K562 (cell line): ENCODE data around the gene ADM5. TPM values are rescaled to one million over a fixed set of nuclear protein-coding genes. Genes with fewer than 3 reads are reported as not detected.

ENCODE experiments used
- ERF ChIP-seq: fragments of 450-650 bp; formaldehyde crosslinking; IDR thresholded peaks from 2 replicates; pipeline ENCODE4 v1.4.0; 2020; ENCODE audit warnings: mild to moderate bottlenecking, mixed read lengths
- FOXP1 ChIP-seq: sonication (generic); formaldehyde crosslinking; IDR thresholded peaks from 2 replicates; pipeline ENCODE4 v1.8.0; 2022; ENCODE audit warnings: mild to moderate bottlenecking, missing genetic modification reagents
- GABPB2 ChIP-seq: fragments of 250-450 bp; sonication (Bioruptor Pico); conservative IDR thresholded peaks from 2 replicates; pipeline ENCODE4 v1.5.1; 2021; ENCODE audit warnings: mild to moderate bottlenecking
- MCM2 ChIP-seq: fragments of 450-650 bp; IDR thresholded peaks from 2 replicates; pipeline ENCODE4 v1.6.1; 2017; ENCODE audit warnings: low read depth, mild to moderate bottlenecking
- NELFE ChIP-seq: IDR thresholded peaks from 2 replicates; pipeline ENCODE4 v1.6.1; 2011; ENCODE audit warnings: mild to moderate bottlenecking; ENCODE audit not compliant: insufficient read depth, insufficient read length
- NRF1 ChIP-seq, 2 experiments: fragments of 450-650 bp; IDR thresholded peaks in 1 of 2; conservative IDR thresholded peaks in 1 of 2; 2 replicates each; pipeline ENCODE4 v1.6.1; 2014; ENCODE audit warnings: mild to moderate bottlenecking in 2 of 2
- PHB ChIP-seq: fragments of 250-450 bp; sonication (Bioruptor Pico); IDR thresholded peaks from 2 replicates; pipeline ENCODE4 v1.5.0; 2021
- POLR2B ChIP-seq: fragments of 450-650 bp; IDR thresholded peaks from 2 replicates; pipeline ENCODE4 v1.6.1; 2018; ENCODE audit warnings: low read depth; ENCODE audit not compliant: partially characterized antibody
- SOX6 ChIP-seq: fragments of 450-650 bp; IDR thresholded peaks from 2 replicates; pipeline ENCODE4 v1.6.1; 2014; ENCODE audit warnings: mild to moderate bottlenecking
- STAG1 ChIP-seq: sonication (generic); formaldehyde crosslinking; IDR thresholded peaks from 2 replicates; pipeline ENCODE4 v1.5.0; 2020; ENCODE audit warnings: missing genetic modification reagents, borderline replicate concordance
- TAF1 ChIP-seq: IDR thresholded peaks from 2 replicates; pipeline ENCODE4 v1.6.1; 2011; ENCODE audit warnings: mild to moderate bottlenecking, low read length, moderate library complexity; ENCODE audit not compliant: insufficient read depth, control insufficient read depth, severe bottlenecking; ENCODE audit errors: extremely low read depth
- XRCC5 ChIP-seq: fragments of 200-400 bp; formaldehyde crosslinking; IDR thresholded peaks from 2 replicates; pipeline ENCODE4 v1.6.1; 2017; ENCODE audit warnings: low read depth, mild to moderate bottlenecking, low read length
- ZBED1 ChIP-seq: IDR thresholded peaks from 2 replicates; pipeline ENCODE4 v1.6.1; 2014
- ZNF12 ChIP-seq: sonication (generic); formaldehyde crosslinking; IDR thresholded peaks from 2 replicates; pipeline ENCODE4 v1.4.0; 2020; ENCODE audit warnings: mild to moderate bottlenecking, missing genetic modification reagents
- ZNF146 ChIP-seq: IDR thresholded peaks from one replicate; pipeline ENCODE4 v1.6.1; 2018; ENCODE audit warnings: missing compliant biosample characterization; ENCODE audit not compliant: unreplicated experiment
- ZNF224 ChIP-seq: sonication (generic); formaldehyde crosslinking; IDR thresholded peaks from 2 replicates; pipeline ENCODE4 v1.8.0; 2022; ENCODE audit warnings: mild to moderate bottlenecking, missing genetic modification reagents
- polyA plus RNA-seq, 8 experiments: library from polyadenylated mRNA; depleted of rRNA in 4 of 8; stranded (reverse) in 5 of 8; unstranded in 3 of 8; fragments of >200 nt; fragmentation: Nextera tagmentation in 2 of 8; fragmentation: Illumina TruSeq in 1 of 8; extraction: Ambion mirVana in 2 of 8; extraction: Trizol in 1 of 8; gene quantifications; 2 replicates each; pipeline versions ENCODE4 v1.2.1 to v1.2.3, GENCODE V29; 2011 to 2014; ENCODE audit warnings: inconsistent platforms in 1 of 8, missing spikeins in 1 of 8
- total RNA-seq, 7 experiments: library from RNA; depleted of rRNA in 6 of 7; stranded (reverse); fragments of >200 nt in 6 of 7; fragmentation: Illumina TruSeq in 2 of 7; extraction: Trizol in 2 of 7; gene quantifications; 2 replicates each; pipeline versions ENCODE4 v1.2.1 to v1.2.3, GENCODE V29; 2011 to 2021; ENCODE audit warnings: low replicate concordance in 1 of 7
- TF ChIP-seq, protein P1 (sequence below): sonication (generic); formaldehyde crosslinking; IDR thresholded peaks from 2 replicates; pipeline ENCODE4 v1.8.1; 2023; ENCODE audit warnings: missing genetic modification reagents, mild to moderate bottlenecking, borderline replicate concordance
- TF ChIP-seq, protein P2 (sequence below): fragments of 450-650 bp; IDR thresholded peaks from 2 replicates; pipeline ENCODE4 v1.7.0; 2016; ENCODE audit warnings: borderline replicate concordance
- TF ChIP-seq, protein P3 (sequence below): sonication (generic); IDR thresholded peaks from 2 replicates; pipeline ENCODE4 v1.6.1; 2016
- TF ChIP-seq, protein P4 (sequence below): fragments of 250-450 bp; sonication (Bioruptor Pico); IDR thresholded peaks from 2 replicates; pipeline ENCODE4 v1.8.0; 2021; ENCODE audit warnings: borderline replicate concordance, mild to moderate bottlenecking, moderate library complexity; ENCODE audit not compliant: poor library complexity, severe bottlenecking

Gene ADM5
- total and polyA plus RNA-seq, 9 of the 15 experiments (the other 6 are each of a cell fraction or from before 2014, with no cell fraction given), result 0.13 to 8.4 (median 2.0) TPM; not detected in 1

DNA sequence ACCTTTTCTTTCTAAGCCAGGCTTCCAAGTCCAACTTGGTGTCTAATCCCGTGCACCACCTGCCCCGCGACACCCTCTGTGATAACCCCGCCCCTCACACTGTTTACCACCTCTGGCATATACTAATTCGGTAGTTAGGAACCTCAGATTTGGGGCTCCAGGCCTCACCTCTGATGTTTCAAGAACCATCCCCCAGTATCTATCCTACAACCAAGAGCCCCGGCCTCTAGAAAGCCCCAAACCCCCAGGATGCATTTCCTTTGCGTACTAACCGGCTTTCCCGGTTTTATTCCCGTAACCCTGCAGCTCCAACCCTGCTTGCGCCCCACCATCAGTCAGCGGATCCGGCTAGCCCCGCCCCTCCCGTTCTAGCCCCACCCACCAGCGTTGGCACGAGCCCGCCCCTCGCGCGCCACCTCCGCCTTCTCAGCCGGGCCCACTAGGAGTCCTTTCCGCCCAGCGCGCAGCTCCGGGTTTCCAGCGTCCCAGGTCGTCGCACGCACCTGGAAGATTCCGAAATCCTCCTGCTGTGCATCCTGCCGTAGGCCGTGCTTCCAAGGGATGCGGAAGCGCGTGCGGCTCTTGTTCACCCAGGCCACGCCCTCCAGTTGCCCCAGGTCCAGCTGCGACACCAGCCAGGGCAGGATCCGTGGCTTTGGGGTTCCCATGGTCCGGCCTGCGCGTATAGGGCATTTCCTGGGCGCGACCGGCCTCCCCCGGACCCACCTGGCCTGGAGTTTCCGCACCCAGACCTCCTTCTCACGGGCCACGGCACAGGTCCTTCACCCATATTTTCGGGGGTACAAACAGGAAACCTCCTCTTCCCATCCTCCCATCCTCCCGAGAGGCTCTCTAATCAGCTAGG lies 25.0 kb upstream of the ADM5 start (continued):
- TF ChIP-seq, protein P1, sequence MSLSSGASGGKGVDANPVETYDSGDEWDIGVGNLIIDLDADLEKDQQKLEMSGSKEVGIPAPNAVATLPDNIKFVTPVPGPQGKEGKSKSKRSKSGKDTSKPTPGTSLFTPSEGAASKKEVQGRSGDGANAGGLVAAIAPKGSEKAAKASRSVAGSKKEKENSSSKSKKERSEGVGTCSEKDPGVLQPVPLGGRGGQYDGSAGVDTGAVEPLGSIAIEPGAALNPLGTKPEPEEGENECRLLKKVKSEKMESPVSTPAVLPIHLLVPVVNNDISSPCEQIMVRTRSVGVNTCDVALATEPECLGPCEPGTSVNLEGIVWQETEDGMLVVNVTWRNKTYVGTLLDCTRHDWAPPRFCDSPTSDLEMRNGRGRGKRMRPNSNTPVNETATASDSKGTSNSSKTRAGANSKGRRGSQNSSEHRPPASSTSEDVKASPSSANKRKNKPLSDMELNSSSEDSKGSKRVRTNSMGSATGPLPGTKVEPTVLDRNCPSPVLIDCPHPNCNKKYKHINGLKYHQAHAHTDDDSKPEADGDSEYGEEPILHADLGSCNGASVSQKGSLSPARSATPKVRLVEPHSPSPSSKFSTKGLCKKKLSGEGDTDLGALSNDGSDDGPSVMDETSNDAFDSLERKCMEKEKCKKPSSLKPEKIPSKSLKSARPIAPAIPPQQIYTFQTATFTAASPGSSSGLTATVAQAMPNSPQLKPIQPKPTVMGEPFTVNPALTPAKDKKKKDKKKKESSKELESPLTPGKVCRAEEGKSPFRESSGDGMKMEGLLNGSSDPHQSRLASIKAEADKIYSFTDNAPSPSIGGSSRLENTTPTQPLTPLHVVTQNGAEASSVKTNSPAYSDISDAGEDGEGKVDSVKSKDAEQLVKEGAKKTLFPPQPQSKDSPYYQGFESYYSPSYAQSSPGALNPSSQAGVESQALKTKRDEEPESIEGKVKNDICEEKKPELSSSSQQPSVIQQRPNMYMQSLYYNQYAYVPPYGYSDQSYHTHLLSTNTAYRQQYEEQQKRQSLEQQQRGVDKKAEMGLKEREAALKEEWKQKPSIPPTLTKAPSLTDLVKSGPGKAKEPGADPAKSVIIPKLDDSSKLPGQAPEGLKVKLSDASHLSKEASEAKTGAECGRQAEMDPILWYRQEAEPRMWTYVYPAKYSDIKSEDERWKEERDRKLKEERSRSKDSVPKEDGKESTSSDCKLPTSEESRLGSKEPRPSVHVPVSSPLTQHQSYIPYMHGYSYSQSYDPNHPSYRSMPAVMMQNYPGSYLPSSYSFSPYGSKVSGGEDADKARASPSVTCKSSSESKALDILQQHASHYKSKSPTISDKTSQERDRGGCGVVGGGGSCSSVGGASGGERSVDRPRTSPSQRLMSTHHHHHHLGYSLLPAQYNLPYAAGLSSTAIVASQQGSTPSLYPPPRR (CRISPR knock-in tag), result no peak
- no peak for TF ChIP-seq FOXP1
- TF ChIP-seq TAF1, result peak; percentile 13
- no peak for TF ChIP-seq MCM2
- TF ChIP-seq ZNF146 (CRISPR knock-in tag), result no peak
- TF ChIP-seq, protein P2, sequence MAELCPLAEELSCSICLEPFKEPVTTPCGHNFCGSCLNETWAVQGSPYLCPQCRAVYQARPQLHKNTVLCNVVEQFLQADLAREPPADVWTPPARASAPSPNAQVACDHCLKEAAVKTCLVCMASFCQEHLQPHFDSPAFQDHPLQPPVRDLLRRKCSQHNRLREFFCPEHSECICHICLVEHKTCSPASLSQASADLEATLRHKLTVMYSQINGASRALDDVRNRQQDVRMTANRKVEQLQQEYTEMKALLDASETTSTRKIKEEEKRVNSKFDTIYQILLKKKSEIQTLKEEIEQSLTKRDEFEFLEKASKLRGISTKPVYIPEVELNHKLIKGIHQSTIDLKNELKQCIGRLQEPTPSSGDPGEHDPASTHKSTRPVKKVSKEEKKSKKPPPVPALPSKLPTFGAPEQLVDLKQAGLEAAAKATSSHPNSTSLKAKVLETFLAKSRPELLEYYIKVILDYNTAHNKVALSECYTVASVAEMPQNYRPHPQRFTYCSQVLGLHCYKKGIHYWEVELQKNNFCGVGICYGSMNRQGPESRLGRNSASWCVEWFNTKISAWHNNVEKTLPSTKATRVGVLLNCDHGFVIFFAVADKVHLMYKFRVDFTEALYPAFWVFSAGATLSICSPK, result no peak
- TF ChIP-seq NRF1 (conservative IDR thresholded peaks at IDR 0.05 in 1 of 2, IDR thresholded peaks at IDR 0.05 in 1 of 2), result peak; percentile 69 to 75
- TF ChIP-seq ZNF12 (CRISPR knock-in tag), result no peak
- no peak for TF ChIP-seq ZNF224
- no peak for TF ChIP-seq ERF (CRISPR knock-in tag)
- TF ChIP-seq, protein P3, sequence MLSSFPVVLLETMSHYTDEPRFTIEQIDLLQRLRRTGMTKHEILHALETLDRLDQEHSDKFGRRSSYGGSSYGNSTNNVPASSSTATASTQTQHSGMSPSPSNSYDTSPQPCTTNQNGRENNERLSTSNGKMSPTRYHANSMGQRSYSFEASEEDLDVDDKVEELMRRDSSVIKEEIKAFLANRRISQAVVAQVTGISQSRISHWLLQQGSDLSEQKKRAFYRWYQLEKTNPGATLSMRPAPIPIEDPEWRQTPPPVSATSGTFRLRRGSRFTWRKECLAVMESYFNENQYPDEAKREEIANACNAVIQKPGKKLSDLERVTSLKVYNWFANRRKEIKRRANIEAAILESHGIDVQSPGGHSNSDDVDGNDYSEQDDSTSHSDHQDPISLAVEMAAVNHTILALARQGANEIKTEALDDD, result no peak
- TF ChIP-seq SOX6, result no peak
- peak; percentile 36 for TF ChIP-seq POLR2B
- no peak for TF ChIP-seq NELFE
- TF ChIP-seq PHB (CRISPR knock-in tag), result no peak
- TF ChIP-seq XRCC5, result no peak
- TF ChIP-seq STAG1 (CRISPR knock-in tag), result no peak
- peak; percentile 26; the same call in 1 of the 2 replicates for TF ChIP-seq ZBED1
- TF ChIP-seq, protein P4, sequence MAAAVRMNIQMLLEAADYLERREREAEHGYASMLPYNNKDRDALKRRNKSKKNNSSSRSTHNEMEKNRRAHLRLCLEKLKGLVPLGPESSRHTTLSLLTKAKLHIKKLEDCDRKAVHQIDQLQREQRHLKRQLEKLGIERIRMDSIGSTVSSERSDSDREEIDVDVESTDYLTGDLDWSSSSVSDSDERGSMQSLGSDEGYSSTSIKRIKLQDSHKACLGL (CRISPR knock-in tag), result no peak
- TF ChIP-seq GABPB2 (CRISPR knock-in tag), result no peak
